Measurements from ENCODE around the gene HRH4. TPM values are rescaled to one million over a fixed set of nuclear protein-coding genes. Genes with fewer than 3 reads are reported as not detected.
A peak's percentile ranks its signal among the peaks of the same experiment; 100 is the strongest.

HRH4 gene
- total RNA-seq (2014; rRNA removed; shearing (Covaris generic)), result not detected in 2 replicates

GRCh38 chr18:24460388-24460787 is at the start of gene HRH4:
Gene HRH4, plus strand, starts transcription at chr18:24460637. Its CDS starts 92 bp downstream, at chr18:24460729.
- H3K36me3 ChIP-seq (replicated peaks; ENCODE audit: control insufficient read depth, insufficient read depth, low read length), result no peaks in the 10 kb centered on the region
- no peak within 1 kb of the TSS for H3K4me3 ChIP-seq (ENCODE audit: insufficient read depth, low read depth, low read length)
- H3K27me3 ChIP-seq (ENCODE audit: control insufficient read depth, insufficient read depth, low read length), result no peaks in the 10 kb centered on the region
- DNase-seq, result no peak

- no peaks in the 10 kb centered on the region for H3K27me3 ChIP-seq (ENCODE audit: control insufficient read depth, insufficient read depth, low read length)
- DNase-seq, result peak; percentile 59
- no peaks in the 10 kb centered on the region for H3K36me3 ChIP-seq (replicated peaks; ENCODE audit: control insufficient read depth, insufficient read depth, low read length)
- no peak overlapping the region for H3K4me3 ChIP-seq (ENCODE audit: insufficient read depth, low read depth, low read length)
These were observed 47.3 kb upstream of the HRH4 start for GRCh38 chr18:24413148-24413547.

DNA sequence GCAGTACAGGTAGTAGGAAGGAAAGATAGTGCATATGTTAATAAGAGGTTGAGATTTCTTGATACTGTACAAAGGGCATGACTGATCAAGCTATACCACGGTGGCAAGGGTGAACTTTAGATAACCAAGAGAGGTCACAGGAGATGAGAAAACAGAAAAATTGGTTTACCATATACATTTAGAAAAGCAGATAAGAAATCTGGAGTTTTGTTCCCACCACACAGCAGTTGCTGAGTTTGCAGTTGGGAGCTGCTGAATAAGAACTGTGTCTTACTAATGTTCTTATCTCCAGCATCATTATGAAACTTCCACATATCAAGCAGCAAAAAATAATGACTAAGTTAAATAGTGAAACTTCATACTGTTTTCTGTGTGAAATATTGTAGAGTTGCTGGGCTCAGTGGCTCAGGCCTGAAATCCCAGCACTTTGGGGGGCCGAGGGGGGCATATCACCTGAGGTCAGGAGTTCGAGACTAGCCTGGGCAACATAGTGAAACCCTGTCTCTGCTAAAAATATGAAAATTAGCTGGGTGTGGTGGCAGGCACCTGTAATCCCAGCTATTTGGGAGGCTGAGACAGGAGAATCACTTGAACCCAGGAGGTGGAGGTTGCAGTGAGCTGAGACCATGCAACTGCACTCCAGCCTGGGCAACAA is 46.0 kb upstream of the HRH4 start:
- no peaks in the 10 kb centered on the region for H3K27me3 ChIP-seq (ENCODE audit: control insufficient read depth, insufficient read depth, low read length)
- no peak for DNase-seq
- no peaks in the 10 kb centered on the region for H3K36me3 ChIP-seq (replicated peaks; ENCODE audit: control insufficient read depth, insufficient read depth, low read length)
- no peak overlapping the region for H3K4me3 ChIP-seq (ENCODE audit: insufficient read depth, low read depth, low read length)

- Histone ChIP-seq H3K36me3 (replicated peaks; ENCODE audit: control insufficient read depth, insufficient read depth, low read length) (no peaks in the 10 kb centered on the region), H3K4me3 (ENCODE audit: insufficient read depth, low read depth, low read length) (no peak overlapping the region), H3K27me3 (ENCODE audit: control insufficient read depth, insufficient read depth, low read length) (no peaks in the 10 kb centered on the region)
- DNase-seq, result no peak
These were observed 43.0 kb upstream of the HRH4 start for GRCh38 chr18:24417480-24417879.

- H3K4me3 ChIP-seq (ENCODE audit: insufficient read depth, low read depth, low read length), result no peak overlapping the region
- H3K36me3 ChIP-seq (replicated peaks; ENCODE audit: control insufficient read depth, insufficient read depth, low read length), result no peaks in the 10 kb centered on the region
- H3K27me3 ChIP-seq (ENCODE audit: control insufficient read depth, insufficient read depth, low read length), result no peaks in the 10 kb centered on the region
- no peak for DNase-seq
These were observed 39.9 kb upstream of the HRH4 start for GRCh38 chr18:24420551-24420950.

GRCh38 chr18:24421831-24422230 is 38.6 kb upstream of the HRH4 start:
- H3K36me3 ChIP-seq (replicated peaks; ENCODE audit: control insufficient read depth, insufficient read depth, low read length), result no peaks in the 10 kb centered on the region
- H3K4me3 ChIP-seq (ENCODE audit: insufficient read depth, low read depth, low read length), result no peak overlapping the region
- no peak for DNase-seq
- H3K27me3 ChIP-seq (ENCODE audit: control insufficient read depth, insufficient read depth, low read length), result no peaks in the 10 kb centered on the region

DNA sequence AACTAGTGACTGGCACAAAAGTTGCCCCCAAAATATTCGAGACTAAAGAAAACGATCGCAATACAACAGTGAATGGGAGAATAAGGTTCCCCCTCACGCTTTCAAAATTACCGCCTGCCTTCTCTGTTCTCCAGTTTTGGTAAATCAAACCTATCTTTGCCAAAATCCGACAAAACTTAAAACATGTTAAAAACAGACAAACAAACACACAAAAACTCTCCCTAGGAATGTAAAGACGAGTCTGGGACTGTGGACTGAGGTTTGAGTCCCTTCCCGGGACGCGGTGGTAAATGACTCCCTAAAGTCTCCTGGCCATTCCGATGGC is 34.4 kb upstream of the HRH4 start:
- Histone ChIP-seq H3K36me3 (replicated peaks; ENCODE audit: control insufficient read depth, insufficient read depth, low read length) (peaks cover 2% of the 10 kb centered on the region; the same call in 1 of the 2 replicates), H3K27me3 (ENCODE audit: control insufficient read depth, insufficient read depth, low read length) (no peaks in the 10 kb centered on the region), H3K4me3 (ENCODE audit: insufficient read depth, low read depth, low read length) (peak overlapping the region; percentile 90)
- DNase-seq, result no peak

- peak; percentile 95 for DNase-seq
- Histone ChIP-seq H3K27me3 (ENCODE audit: control insufficient read depth, insufficient read depth, low read length) (no peaks in the 10 kb centered on the region), H3K4me3 (ENCODE audit: insufficient read depth, low read depth, low read length) (peak within 1 kb of the TSS; percentile 90), H3K36me3 (replicated peaks; ENCODE audit: control insufficient read depth, insufficient read depth, low read length) (peaks cover 5% of the 10 kb centered on the region)
These were observed 33.8 kb upstream of the HRH4 start, which contains the start of gene IMPACT for GRCh38 chr18:24426398-24427294. Gene IMPACT, plus strand, starts transcription at chr18:24426670. Its CDS starts 87 bp downstream, at chr18:24426757.

GRCh38 chr18:24427484-24427883 is 33.0 kb upstream of the HRH4 start:
- no peaks in the 10 kb centered on the region for H3K27me3 ChIP-seq (ENCODE audit: control insufficient read depth, insufficient read depth, low read length)
- peak overlapping the region; percentile 90 for H3K4me3 ChIP-seq (ENCODE audit: insufficient read depth, low read depth, low read length)
- peaks cover 5% of the 10 kb centered on the region for H3K36me3 ChIP-seq (replicated peaks; ENCODE audit: control insufficient read depth, insufficient read depth, low read length)
- peak; percentile 29 for DNase-seq

- DNase-seq, result peak; percentile 25
- H3K36me3 ChIP-seq (replicated peaks; ENCODE audit: control insufficient read depth, insufficient read depth, low read length), result peaks cover 7% of the 10 kb centered on the region
- no peak overlapping the region for H3K4me3 ChIP-seq (ENCODE audit: insufficient read depth, low read depth, low read length)
- H3K27me3 ChIP-seq (ENCODE audit: control insufficient read depth, insufficient read depth, low read length), result no peaks in the 10 kb centered on the region
These were observed 31.7 kb upstream of the HRH4 start for GRCh38 chr18:24428709-24429108.

DNA sequence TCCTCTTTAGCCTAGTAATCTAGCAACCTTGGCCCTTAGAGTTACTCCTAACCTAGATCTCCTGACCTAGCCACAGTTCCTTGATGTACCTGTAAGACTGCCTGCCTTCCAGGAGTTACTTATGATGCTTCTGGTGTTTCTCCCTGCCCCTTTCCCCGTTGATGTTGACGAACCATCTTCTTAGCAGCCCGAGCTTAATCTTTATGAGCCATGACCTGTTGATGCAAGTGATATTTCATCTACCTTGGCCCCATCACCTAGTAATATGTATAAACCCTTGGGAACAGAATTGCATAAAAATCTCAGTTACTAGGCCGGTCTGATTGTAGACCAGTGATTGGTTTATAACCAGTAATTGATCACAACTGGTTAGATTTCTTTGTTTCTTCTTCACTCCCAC is 31.2 kb upstream of the HRH4 start:
- H3K27me3 ChIP-seq (ENCODE audit: control insufficient read depth, insufficient read depth, low read length), result no peaks in the 10 kb centered on the region
- H3K4me3 ChIP-seq (ENCODE audit: insufficient read depth, low read depth, low read length), result no peak overlapping the region
- H3K36me3 ChIP-seq (replicated peaks; ENCODE audit: control insufficient read depth, insufficient read depth, low read length), result peaks cover 7% of the 10 kb centered on the region
- no peak for DNase-seq

DNA sequence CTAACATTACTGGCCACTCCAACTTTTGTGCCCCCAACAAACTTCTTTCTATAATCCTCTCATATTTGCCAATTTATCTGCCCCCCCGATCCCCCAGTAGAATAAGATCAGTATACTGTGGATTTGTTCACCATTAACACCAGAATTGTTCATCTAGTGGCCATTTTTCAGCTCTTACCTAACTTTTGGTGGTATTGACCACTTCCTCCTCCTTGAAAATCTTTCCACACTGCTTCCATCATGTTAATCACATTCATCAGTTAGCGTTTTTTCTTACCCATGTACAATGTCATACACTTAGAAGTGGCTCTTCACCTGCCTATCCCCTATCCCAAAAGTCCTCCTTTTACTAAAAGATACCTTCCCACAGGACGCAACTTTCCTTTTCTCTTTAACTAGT is 27.8 kb upstream of the HRH4 start:
- Histone ChIP-seq H3K4me3 (ENCODE audit: insufficient read depth, low read depth, low read length) (no peak overlapping the region), H3K27me3 (ENCODE audit: control insufficient read depth, insufficient read depth, low read length) (no peaks in the 10 kb centered on the region), H3K36me3 (replicated peaks; ENCODE audit: control insufficient read depth, insufficient read depth, low read length) (peaks cover 11% of the 10 kb centered on the region)
- DNase-seq, result no peak

DNA sequence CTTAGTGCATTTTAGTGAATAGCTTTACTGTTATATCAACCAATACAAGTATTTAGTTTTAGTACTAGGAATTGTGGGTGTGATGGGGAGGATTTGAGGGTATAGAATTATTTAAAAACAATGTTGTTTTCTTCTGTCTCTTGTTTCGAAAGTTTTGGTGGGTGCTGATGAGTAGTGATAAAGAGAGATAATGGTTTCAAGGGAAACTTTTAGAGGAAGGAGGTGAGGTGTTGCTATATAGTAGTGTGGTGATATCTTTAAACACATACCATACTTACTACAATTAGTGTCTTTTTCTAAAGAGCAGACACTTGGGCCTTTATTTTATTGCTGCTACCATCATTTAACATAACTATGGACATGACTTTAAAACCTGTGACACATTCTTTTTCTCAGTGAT is 23.5 kb upstream of the HRH4 start:
- Histone ChIP-seq H3K4me3 (ENCODE audit: insufficient read depth, low read depth, low read length) (no peak overlapping the region), H3K36me3 (replicated peaks; ENCODE audit: control insufficient read depth, insufficient read depth, low read length) (peaks cover 11% of the 10 kb centered on the region), H3K27me3 (ENCODE audit: control insufficient read depth, insufficient read depth, low read length) (no peaks in the 10 kb centered on the region)
- no peak for DNase-seq

DNA sequence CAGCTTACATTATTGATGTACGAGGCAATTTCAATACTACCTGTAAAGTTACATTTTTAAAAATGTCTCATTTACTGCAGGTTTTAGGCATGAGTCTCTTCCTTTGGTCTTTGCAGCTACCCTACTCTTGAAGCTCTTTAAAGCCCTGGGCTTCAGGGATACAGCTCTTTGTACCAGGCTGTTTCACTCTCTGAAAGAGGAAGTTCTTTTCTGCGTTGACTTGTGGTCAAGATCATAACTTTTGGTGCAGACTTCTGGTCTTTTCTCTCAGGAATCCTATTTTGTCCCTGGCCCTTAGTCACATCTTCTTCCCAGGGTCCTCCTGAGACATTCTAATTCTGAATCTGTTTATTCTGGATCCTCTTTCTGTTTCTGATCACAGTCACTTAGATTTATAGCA is 16.6 kb upstream of the HRH4 start:
- Histone ChIP-seq H3K4me3 (ENCODE audit: insufficient read depth, low read depth, low read length) (no peak overlapping the region), H3K36me3 (replicated peaks; ENCODE audit: control insufficient read depth, insufficient read depth, low read length) (peaks cover 10% of the 10 kb centered on the region), H3K27me3 (ENCODE audit: control insufficient read depth, insufficient read depth, low read length) (no peaks in the 10 kb centered on the region)
- no peak for DNase-seq

- DNase-seq, result no peak
- H3K36me3 ChIP-seq (replicated peaks; ENCODE audit: control insufficient read depth, insufficient read depth, low read length), result peaks cover 14% of the 10 kb centered on the region
- H3K27me3 ChIP-seq (ENCODE audit: control insufficient read depth, insufficient read depth, low read length), result no peaks in the 10 kb centered on the region
- no peak overlapping the region for H3K4me3 ChIP-seq (ENCODE audit: insufficient read depth, low read depth, low read length)
These were observed 14.0 kb upstream of the HRH4 start for GRCh38 chr18:24446453-24446852.
